ENCODE measurements around the gene DOCK9. TPM values are rescaled to one million over a fixed set of nuclear protein-coding genes. Genes with fewer than 3 reads are reported as not detected.

The DOCK9 gene
- total and polyA plus RNA-seq, 2 experiments from 2014 or later: 8.5 to 57.7 TPM

DNA sequence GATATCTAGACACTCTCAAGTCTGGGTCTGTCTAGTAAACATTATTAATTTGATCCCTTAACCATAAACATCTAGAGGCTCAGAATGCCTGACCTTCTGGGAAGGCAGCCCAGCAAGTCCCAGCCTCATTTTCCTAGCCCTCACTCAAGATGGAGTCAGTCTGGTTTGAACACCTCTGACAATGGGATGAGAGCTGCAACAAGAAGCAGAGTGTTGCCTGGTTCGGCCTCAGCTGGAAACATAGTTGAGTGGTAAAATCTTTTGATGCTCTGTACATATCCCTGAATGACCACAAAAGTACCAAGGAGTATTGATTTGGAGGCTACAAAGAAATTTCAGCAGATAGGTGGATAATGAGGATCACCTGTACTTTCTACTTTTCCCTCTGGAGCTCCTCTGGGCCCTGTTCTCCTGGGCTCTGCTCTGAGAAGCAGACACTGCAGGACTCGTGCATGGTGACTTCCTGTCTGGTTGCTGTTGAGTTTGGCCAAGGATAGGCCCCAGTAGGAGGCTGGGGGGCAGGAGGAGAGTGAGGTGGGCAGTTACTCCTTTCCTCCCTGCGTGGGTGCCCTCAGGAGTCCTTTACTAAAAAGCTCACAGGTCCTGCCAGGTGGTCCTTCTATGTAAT is 157.0 kb downstream of the DOCK9 start (continued):
- TF ChIP-seq, protein P1, sequence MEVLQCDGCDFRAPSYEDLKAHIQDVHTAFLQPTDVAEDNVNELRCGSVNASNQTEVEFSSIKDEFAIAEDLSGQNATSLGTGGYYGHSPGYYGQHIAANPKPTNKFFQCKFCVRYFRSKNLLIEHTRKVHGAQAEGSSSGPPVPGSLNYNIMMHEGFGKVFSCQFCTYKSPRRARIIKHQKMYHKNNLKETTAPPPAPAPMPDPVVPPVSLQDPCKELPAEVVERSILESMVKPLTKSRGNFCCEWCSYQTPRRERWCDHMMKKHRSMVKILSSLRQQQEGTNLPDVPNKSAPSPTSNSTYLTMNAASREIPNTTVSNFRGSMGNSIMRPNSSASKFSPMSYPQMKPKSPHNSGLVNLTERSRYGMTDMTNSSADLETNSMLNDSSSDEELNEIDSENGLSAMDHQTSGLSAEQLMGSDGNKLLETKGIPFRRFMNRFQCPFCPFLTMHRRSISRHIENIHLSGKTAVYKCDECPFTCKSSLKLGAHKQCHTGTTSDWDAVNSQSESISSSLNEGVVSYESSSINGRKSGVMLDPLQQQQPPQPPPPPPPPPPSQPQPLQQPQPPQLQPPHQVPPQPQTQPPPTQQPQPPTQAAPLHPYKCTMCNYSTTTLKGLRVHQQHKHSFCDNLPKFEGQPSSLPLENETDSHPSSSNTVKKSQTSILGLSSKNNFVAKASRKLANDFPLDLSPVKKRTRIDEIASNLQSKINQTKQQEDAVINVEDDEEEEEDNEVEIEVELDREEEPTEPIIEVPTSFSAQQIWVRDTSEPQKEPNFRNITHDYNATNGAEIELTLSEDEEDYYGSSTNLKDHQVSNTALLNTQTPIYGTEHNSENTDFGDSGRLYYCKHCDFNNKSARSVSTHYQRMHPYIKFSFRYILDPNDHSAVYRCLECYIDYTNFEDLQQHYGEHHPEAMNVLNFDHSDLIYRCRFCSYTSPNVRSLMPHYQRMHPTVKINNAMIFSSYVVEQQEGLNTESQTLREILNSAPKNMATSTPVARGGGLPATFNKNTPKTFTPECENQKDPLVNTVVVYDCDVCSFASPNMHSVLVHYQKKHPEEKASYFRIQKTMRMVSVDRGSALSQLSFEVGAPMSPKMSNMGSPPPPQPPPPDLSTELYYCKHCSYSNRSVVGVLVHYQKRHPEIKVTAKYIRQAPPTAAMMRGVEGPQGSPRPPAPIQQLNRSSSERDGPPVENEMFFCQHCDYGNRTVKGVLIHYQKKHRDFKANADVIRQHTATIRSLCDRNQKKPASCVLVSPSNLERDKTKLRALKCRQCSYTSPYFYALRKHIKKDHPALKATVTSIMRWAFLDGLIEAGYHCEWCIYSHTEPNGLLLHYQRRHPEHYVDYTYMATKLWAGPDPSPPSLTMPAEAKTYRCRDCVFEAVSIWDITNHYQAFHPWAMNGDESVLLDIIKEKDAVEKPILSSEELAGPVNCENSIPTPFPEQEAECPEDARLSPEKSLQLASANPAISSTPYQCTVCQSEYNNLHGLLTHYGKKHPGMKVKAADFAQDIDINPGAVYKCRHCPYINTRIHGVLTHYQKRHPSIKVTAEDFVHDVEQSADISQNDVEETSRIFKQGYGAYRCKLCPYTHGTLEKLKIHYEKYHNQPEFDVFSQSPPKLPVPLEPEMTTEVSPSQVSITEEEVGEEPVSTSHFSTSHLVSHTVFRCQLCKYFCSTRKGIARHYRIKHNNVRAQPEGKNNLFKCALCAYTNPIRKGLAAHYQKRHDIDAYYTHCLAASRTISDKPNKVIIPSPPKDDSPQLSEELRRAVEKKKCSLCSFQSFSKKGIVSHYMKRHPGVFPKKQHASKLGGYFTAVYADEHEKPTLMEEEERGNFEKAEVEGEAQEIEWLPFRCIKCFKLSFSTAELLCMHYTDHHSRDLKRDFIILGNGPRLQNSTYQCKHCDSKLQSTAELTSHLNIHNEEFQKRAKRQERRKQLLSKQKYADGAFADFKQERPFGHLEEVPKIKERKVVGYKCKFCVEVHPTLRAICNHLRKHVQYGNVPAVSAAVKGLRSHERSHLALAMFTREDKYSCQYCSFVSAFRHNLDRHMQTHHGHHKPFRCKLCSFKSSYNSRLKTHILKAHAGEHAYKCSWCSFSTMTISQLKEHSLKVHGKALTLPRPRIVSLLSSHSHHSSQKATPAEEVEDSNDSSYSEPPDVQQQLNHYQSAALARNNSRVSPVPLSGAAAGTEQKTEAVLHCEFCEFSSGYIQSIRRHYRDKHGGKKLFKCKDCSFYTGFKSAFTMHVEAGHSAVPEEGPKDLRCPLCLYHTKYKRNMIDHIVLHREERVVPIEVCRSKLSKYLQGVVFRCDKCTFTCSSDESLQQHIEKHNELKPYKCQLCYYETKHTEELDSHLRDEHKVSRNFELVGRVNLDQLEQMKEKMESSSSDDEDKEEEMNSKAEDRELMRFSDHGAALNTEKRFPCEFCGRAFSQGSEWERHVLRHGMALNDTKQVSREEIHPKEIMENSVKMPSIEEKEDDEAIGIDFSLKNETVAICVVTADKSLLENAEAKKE (CRISPR knock-in tag; IDR thresholded peaks at IDR 0.05): no peak
- no peak for TF ChIP-seq JUNB (IDR thresholded peaks at IDR 0.05; ENCODE audit: unreplicated experiment)
- no peak for TF ChIP-seq CREB1 (CRISPR knock-in tag; IDR thresholded peaks at IDR 0.05; ENCODE audit: low read depth)
- TF ChIP-seq, protein P2, sequence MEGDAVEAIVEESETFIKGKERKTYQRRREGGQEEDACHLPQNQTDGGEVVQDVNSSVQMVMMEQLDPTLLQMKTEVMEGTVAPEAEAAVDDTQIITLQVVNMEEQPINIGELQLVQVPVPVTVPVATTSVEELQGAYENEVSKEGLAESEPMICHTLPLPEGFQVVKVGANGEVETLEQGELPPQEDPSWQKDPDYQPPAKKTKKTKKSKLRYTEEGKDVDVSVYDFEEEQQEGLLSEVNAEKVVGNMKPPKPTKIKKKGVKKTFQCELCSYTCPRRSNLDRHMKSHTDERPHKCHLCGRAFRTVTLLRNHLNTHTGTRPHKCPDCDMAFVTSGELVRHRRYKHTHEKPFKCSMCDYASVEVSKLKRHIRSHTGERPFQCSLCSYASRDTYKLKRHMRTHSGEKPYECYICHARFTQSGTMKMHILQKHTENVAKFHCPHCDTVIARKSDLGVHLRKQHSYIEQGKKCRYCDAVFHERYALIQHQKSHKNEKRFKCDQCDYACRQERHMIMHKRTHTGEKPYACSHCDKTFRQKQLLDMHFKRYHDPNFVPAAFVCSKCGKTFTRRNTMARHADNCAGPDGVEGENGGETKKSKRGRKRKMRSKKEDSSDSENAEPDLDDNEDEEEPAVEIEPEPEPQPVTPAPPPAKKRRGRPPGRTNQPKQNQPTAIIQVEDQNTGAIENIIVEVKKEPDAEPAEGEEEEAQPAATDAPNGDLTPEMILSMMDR (conservative IDR thresholded peaks at IDR 0.05; ENCODE audit: low read depth in 2 of 2): no peak
- no peak for TF ChIP-seq NANOG (IDR thresholded peaks at IDR 0.05; ENCODE audit: borderline replicate concordance)
- TF ChIP-seq ZNF114 (CRISPR knock-in tag; IDR thresholded peaks at IDR 0.05): no peak
- no peak for TF ChIP-seq POLR2AphosphoS5 (IDR thresholded peaks at IDR 0.05; ENCODE audit: low read depth)
- no peak for TF ChIP-seq STAT1 (IDR thresholded peaks at IDR 0.05; ENCODE audit: unreplicated experiment)
- TF ChIP-seq EZH2 (IDR thresholded peaks at IDR 0.05; ENCODE audit: low read depth, unreplicated experiment): no peak
